Gastroesophageal sphincter (tissue), 3 donors: ENCODE results near the gene NID2.

ENCODE experiments used
- EP300 ChIP-seq: sonication (generic); formaldehyde crosslinking; IDR thresholded peaks from one replicate; pipeline ENCODE4 v1.6.1; 2017; ENCODE audit warnings: antibody characterized with exemption, mild to moderate bottlenecking
- POLR2A ChIP-seq, 2 donors: fragments of 450-650 bp; IDR thresholded peaks; one replicate each; pipeline ENCODE4 v1.6.1; 2017; ENCODE audit warnings: antibody characterized with exemption in 2 of 2, mild to moderate bottlenecking in 2 of 2, moderate library complexity in 1 of 2
- TF ChIP-seq, protein P1 (sequence below), 4 experiments: fragments of 200-600 bp in 2 of 4; fragments of 450-650 bp in 2 of 4; sonication (generic) in 1 of 4; IDR thresholded peaks; one replicate each; pipeline ENCODE4 v1.5.1; 2017 to 2019; ENCODE audit warnings: antibody characterized with exemption in 4 of 4, mild to moderate bottlenecking in 2 of 4, moderate library complexity in 2 of 4

DNA sequence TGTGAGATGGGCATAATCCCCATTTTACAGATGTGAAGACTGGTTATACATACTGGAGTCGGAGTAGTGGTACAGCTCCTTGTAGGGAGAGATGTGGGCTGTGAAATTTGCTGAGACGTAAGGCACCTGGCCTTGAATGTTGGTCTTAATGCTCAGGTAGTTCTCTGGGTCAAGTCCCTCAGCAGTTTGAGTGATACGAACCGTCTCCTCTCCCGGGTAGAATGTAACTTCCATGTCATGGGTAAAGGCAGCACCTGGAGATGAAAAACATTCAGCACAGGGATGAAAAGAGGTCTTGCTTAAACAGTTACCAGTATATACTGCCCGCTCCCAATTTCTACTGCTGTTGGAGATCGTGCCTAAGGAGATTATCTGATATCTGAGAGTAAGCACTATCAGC lies 28.3 kb downstream of the NID2 start:
- TF ChIP-seq, protein P1, sequence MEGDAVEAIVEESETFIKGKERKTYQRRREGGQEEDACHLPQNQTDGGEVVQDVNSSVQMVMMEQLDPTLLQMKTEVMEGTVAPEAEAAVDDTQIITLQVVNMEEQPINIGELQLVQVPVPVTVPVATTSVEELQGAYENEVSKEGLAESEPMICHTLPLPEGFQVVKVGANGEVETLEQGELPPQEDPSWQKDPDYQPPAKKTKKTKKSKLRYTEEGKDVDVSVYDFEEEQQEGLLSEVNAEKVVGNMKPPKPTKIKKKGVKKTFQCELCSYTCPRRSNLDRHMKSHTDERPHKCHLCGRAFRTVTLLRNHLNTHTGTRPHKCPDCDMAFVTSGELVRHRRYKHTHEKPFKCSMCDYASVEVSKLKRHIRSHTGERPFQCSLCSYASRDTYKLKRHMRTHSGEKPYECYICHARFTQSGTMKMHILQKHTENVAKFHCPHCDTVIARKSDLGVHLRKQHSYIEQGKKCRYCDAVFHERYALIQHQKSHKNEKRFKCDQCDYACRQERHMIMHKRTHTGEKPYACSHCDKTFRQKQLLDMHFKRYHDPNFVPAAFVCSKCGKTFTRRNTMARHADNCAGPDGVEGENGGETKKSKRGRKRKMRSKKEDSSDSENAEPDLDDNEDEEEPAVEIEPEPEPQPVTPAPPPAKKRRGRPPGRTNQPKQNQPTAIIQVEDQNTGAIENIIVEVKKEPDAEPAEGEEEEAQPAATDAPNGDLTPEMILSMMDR (IDR thresholded peaks at IDR 0.05), result no peak
- TF ChIP-seq POLR2A (IDR thresholded peaks at IDR 0.05) (no peak), EP300 (no peak)
